Cardiac muscle cell (in vitro differentiated cells and primary cell): ENCODE data around the gene PRKCH. TPM values are rescaled to one million over a fixed set of nuclear protein-coding genes. Genes with fewer than 3 reads are reported as not detected.

Experiments used
- DNase-seq, 2 donors: peaks; one replicate each; pipeline versions ENCODE4 v3.0.0 to v3.0.0-alpha.2; 2010 to 2017; ENCODE audit warnings: low read depth in 1 of 2, low spot score in 1 of 2
- H3K27ac ChIP-seq: fragments of 200-600 bp; sonication (generic); 2 replicates; pipeline ENCODE4 v1.5.1; 2016
- H3K27me3 ChIP-seq: fragments of 200-600 bp; sonication (generic); 2 replicates; pipeline ENCODE4 v1.6.0; 2016; ENCODE audit warnings: control low read depth
- H3K36me3 ChIP-seq: fragments of 200-600 bp; sonication (generic); 2 replicates; pipeline ENCODE4 v1.5.1; 2016; ENCODE audit warnings: control low read depth
- H3K4me1 ChIP-seq: fragments of 200-600 bp; sonication (generic); 2 replicates; pipeline ENCODE4 v1.8.1; 2017; ENCODE audit warnings: low read depth, mild to moderate bottlenecking, mixed run types
- H3K4me3 ChIP-seq: fragments of 200-600 bp; sonication (generic); 2 replicates; pipeline ENCODE4 v1.5.1; 2016; ENCODE audit warnings: mild to moderate bottlenecking
- H3K9me3 ChIP-seq: fragments of 200-600 bp; sonication (generic); 2 replicates; pipeline ENCODE4 v1.5.1; 2017; ENCODE audit warnings: low read depth, mild to moderate bottlenecking, control low read depth
- polyA plus RNA-seq: library from polyadenylated mRNA; unstranded; fragments of >200 nt; fragmentation: Nextera tagmentation; extraction: Ambion mirVana; gene quantifications from 2 replicates; pipeline ENCODE4 v1.2.1, GENCODE V29; 2016
- total RNA-seq: library from RNA; depleted of rRNA; stranded (reverse); fragments of >200 nt; gene quantifications from 2 replicates; pipeline ENCODE4 v1.2.3, GENCODE V29; 2016
- TF ChIP-seq, protein P1 (sequence below): IDR thresholded peaks from 2 replicates; pipeline ENCODE4 v1.5.1; 2012; ENCODE audit warnings: low read depth, mild to moderate bottlenecking, low read length

Gene PRKCH
- total and polyA plus RNA-seq, 2 experiments from 2014 or later = 51.0 to 128 TPM

DNA sequence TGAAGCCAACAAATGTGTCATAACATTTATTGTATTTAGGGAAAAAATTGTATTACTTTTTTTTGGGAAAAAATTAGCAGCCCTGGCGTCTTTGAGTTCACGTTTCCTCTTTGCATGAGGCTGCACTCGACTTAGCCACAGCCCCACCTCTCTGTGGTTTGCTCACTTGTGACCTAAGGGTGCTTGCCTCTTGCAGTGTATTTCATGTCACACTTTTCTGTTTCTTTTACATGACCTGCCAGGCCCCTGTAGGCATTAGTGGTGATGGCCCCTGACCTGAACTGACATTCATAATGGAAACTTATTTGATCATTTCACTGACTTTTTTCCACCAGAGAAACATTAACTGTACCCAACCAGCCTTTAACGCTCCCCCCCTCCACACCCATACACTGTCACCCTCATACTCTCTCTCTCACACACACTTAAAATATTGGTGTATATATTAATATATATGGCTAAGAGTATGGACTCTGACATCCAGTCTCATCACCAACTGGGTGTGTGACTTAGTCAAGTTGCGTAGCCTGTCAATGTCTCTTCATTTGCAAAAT lies 122.9 kb downstream of the PRKCH start:
- no peak overlapping the region for H3K27ac ChIP-seq
- no peaks in the 10 kb centered on the region for H3K36me3 ChIP-seq
- DNase-seq = no peak
- H3K4me3 ChIP-seq = no peak overlapping the region
- peaks cover 12% of the 10 kb centered on the region for H3K4me1 ChIP-seq
- no peaks in the 10 kb centered on the region for H3K9me3 ChIP-seq
- no peaks in the 10 kb centered on the region for H3K27me3 ChIP-seq
- TF ChIP-seq, protein P1, sequence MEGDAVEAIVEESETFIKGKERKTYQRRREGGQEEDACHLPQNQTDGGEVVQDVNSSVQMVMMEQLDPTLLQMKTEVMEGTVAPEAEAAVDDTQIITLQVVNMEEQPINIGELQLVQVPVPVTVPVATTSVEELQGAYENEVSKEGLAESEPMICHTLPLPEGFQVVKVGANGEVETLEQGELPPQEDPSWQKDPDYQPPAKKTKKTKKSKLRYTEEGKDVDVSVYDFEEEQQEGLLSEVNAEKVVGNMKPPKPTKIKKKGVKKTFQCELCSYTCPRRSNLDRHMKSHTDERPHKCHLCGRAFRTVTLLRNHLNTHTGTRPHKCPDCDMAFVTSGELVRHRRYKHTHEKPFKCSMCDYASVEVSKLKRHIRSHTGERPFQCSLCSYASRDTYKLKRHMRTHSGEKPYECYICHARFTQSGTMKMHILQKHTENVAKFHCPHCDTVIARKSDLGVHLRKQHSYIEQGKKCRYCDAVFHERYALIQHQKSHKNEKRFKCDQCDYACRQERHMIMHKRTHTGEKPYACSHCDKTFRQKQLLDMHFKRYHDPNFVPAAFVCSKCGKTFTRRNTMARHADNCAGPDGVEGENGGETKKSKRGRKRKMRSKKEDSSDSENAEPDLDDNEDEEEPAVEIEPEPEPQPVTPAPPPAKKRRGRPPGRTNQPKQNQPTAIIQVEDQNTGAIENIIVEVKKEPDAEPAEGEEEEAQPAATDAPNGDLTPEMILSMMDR = no peak

DNA sequence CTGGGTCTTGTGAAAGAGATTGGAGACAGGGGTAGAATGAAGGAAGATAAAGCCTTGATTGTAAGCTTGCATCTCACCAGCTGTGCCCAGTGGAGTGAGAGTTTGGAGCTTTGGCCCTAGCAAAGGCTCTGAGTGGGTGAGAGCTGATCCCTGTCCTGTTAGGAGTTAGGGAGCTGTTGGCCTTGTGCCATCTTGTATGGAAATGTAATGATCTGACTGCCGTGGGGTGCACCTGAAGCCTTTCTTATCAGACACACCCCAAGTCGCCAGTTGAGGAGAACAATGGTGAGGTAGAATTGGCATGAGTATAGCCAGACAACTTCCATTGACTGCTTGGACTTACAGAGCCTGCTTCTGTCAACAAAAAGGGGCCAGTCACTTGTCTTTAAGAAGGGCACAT lies 130.1 kb downstream of the PRKCH start:
- Histone ChIP-seq H3K4me1 (peaks cover 15% of the 10 kb centered on the region), H3K9me3 (no peaks in the 10 kb centered on the region), H3K27ac (no peak overlapping the region), H3K36me3 (no peaks in the 10 kb centered on the region), H3K4me3 (no peak overlapping the region), H3K27me3 (no peaks in the 10 kb centered on the region)
- no peak for DNase-seq
- TF ChIP-seq, protein P1 = no peak

DNA sequence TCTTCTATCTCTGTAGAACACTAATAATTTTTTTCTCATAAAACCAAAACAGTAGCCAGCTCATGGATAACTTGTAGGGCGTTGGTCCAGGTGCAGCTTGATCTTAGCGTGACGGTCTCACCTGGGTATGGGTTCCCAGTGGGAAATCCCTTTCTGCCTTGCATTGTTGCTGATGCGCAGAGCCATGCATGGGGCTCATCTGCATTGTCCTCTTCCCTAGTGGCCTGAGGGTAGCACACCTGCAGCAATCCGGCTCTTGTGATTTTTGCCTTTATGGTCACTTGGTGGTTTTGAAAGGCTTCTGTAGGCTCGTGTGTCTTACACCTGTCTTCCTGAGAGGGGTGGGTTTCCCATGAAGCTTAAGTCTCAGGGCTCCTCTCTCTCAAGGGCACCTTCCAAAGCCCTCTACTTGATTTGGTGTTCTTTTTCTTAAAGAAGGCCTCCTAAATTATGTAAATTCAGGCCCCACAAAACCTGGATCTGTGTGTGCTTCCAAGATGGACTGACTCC lies 130.6 kb downstream of the PRKCH start:
- TF ChIP-seq, protein P1 = no peak
- DNase-seq = no peak
- H3K27me3 ChIP-seq = no peaks in the 10 kb centered on the region

DNA sequence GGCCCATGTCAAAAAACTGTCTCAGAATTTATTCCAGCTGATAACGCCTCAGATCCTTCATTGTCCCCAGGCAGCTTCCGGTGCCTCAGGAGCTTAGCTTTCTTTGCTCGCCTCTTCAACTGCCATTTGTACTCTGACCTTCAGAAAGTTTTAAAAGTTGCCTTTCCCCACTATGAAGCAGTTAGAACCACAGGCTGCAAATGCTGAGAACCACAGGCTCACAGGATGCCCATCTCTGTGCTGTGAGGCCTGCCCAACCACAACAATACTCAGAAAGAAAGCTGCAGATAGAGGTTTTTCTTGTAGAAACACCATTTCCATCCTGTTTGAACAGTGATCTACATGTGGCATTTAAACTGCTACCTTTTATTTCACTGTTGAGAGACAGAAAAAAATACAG lies 131.1 kb downstream of the PRKCH start:
- peaks cover 1% of the 10 kb centered on the region for H3K36me3 ChIP-seq
- DNase-seq = no peak
- no peak overlapping the region for H3K27ac ChIP-seq
- TF ChIP-seq, protein P1 = no peak
- no peak overlapping the region for H3K4me3 ChIP-seq
- no peaks in the 10 kb centered on the region for H3K9me3 ChIP-seq
- peaks cover 15% of the 10 kb centered on the region for H3K4me1 ChIP-seq
- no peaks in the 10 kb centered on the region for H3K27me3 ChIP-seq

More for the DNA sequence above, 130.6 kb downstream of the PRKCH start:
- Histone ChIP-seq H3K36me3 (no peaks in the 10 kb centered on the region), H3K4me3 (no peak overlapping the region), H3K27ac (no peak overlapping the region), H3K4me1 (peaks cover 15% of the 10 kb centered on the region), H3K9me3 (no peaks in the 10 kb centered on the region)

DNA sequence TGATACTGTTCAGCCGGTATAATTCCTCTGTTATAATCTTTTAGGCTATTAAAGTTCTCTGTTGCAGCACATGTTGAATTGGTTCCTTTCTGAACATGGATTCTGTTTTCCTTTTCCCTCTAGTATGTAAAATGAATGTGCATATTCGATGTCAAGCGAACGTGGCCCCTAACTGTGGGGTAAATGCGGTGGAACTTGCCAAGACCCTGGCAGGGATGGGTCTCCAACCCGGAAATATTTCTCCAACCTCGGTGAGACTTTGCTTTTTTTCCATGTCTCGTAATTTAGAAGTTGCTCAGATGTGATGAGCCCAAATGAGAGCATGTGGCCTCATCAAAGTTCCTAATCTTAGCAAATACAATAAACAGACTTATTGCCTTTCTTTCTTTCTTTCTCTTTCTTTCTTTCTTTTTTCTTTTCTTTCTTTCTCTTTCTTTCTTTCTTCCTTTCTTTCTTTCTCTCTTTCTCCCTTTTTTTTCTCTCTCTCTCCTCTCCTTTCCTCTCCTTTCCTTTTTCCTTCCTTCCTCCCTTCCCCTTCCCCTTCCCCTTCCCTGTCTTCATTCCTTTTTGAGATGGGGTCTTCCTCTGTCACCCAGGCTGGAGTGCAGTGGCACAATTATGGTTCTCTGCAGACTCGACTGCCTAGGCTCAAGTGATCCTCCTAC lies 131.9 kb downstream of the PRKCH start:
- TF ChIP-seq, protein P1 = no peak
- no peak overlapping the region for H3K4me3 ChIP-seq
- H3K36me3 ChIP-seq = peaks cover 9% of the 10 kb centered on the region
- H3K27me3 ChIP-seq = no peaks in the 10 kb centered on the region
- DNase-seq = no peak
- peaks cover 15% of the 10 kb centered on the region for H3K4me1 ChIP-seq
- H3K27ac ChIP-seq = no peak overlapping the region
- no peaks in the 10 kb centered on the region for H3K9me3 ChIP-seq
